Neural progenitor cell (in vitro differentiated cells): ENCODE results near the gene ATXN1. TPM values are rescaled to one million over a fixed set of nuclear protein-coding genes. Genes with fewer than 3 reads are reported as not detected.

ENCODE experiments used
- DNase-seq: peaks from one replicate; pipeline ENCODE4 v3.0.0-alpha.2; 2016; ENCODE audit warnings: low spot score
- H2AFZ ChIP-seq: fragments of 200-600 bp; sonication (generic); replicated peaks from 2 replicates; pipeline ENCODE4 v1.6.1; 2016; ENCODE audit warnings: antibody characterized with exemption
- H3F3A ChIP-seq: fragments of 200-600 bp; sonication (generic); 2 replicates; pipeline ENCODE4 v1.6.1; 2016; ENCODE audit warnings: antibody characterized with exemption, low read depth
- H3K27ac ChIP-seq: fragments of 200-600 bp; sonication (generic); 2 replicates; pipeline ENCODE4 v1.5.1; 2016; ENCODE audit warnings: mild to moderate bottlenecking
- H3K27me3 ChIP-seq: fragments of 200-600 bp; sonication (generic); 2 replicates; pipeline ENCODE4 v1.6.1; 2016; ENCODE audit warnings: mild to moderate bottlenecking, moderate library complexity
- H3K36me3 ChIP-seq: fragments of 200-600 bp; sonication (generic); 2 replicates; pipeline ENCODE4 v1.5.1; 2016
- H3K4me1 ChIP-seq: fragments of 200-600 bp; sonication (generic); 2 replicates; pipeline ENCODE4 v1.6.1; 2016; ENCODE audit warnings: mixed run types
- H3K4me2 ChIP-seq: fragments of 200-600 bp; sonication (generic); 2 replicates; pipeline ENCODE4 v1.6.1; 2016
- H3K4me3 ChIP-seq: fragments of 200-600 bp; sonication (generic); 2 replicates; pipeline ENCODE4 v1.5.1; 2016
- H3K79me2 ChIP-seq: fragments of 200-600 bp; sonication (generic); 2 replicates; pipeline ENCODE4 v1.6.1; 2016; ENCODE audit warnings: low read depth
- H3K9ac ChIP-seq: fragments of 200-600 bp; sonication (generic); 2 replicates; pipeline ENCODE4 v1.6.1; 2016
- H3K9me3 ChIP-seq: fragments of 200-600 bp; sonication (generic); 2 replicates; pipeline ENCODE4 v1.5.1; 2016; ENCODE audit warnings: low read depth
- H4K20me1 ChIP-seq: fragments of 200-600 bp; sonication (generic); 2 replicates; pipeline ENCODE4 v1.6.1; 2016; ENCODE audit warnings: low read depth
- H3K27ac Mint-ChIP-seq: 3 replicates; pipeline ENCODE4 v1.8.0; 2021; ENCODE audit warnings: mixed read lengths
- H3K27me3 Mint-ChIP-seq: 2 replicates; pipeline ENCODE4 v1.8.0; 2022; ENCODE audit warnings: low read depth, mild to moderate bottlenecking, inconsistent platforms, moderate library complexity, mixed read lengths; ENCODE audit not compliant: insufficient read depth
- H3K36me3 Mint-ChIP-seq: 3 replicates; pipeline ENCODE4 v1.8.0; 2021; ENCODE audit warnings: mixed read lengths
- H3K4me1 Mint-ChIP-seq: 3 replicates; pipeline ENCODE4 v1.8.0; 2021; ENCODE audit warnings: mixed read lengths
- H3K4me3 Mint-ChIP-seq: 3 replicates; pipeline ENCODE4 v1.8.0; 2021; ENCODE audit warnings: mild to moderate bottlenecking, moderate library complexity, mixed read lengths
- H3K9me3 Mint-ChIP-seq: 3 replicates; pipeline ENCODE4 v1.8.0; 2020; ENCODE audit warnings: mixed read lengths
- EZH2 ChIP-seq: fragments of 200-600 bp; sonication (generic); IDR thresholded peaks from 2 replicates; pipeline ENCODE4 v1.6.1; 2017; ENCODE audit warnings: antibody characterized with exemption, mild to moderate bottlenecking, moderate library complexity
- EZH2phosphoT487 ChIP-seq: fragments of 200-600 bp; sonication (generic); IDR thresholded peaks from 2 replicates; pipeline ENCODE4 v1.6.1; 2017; ENCODE audit warnings: antibody characterized with exemption
- total RNA-seq: library from RNA; depleted of rRNA; stranded (reverse); fragments of >200 nt; gene quantifications from 2 replicates; pipeline ENCODE4 v1.2.3, GENCODE V29; 2015; ENCODE audit warnings: low replicate concordance
- TF ChIP-seq, protein P1 (sequence below): fragments of 200-600 bp; sonication (generic); IDR thresholded peaks from 2 replicates; pipeline ENCODE4 v1.5.1; 2017; ENCODE audit warnings: antibody characterized with exemption, mild to moderate bottlenecking

The ATXN1 gene
- total RNA-seq, 1 donor from 2014 or later, result 3.6 TPM

- Mint-ChIP-seq H3K36me3 (no peaks in the 10 kb centered on the region), H3K4me3 (no peak overlapping the region), H3K27ac (peak overlapping the region; percentile 57), H3K9me3 (no peaks in the 10 kb centered on the region), H3K4me1 (peaks cover 23% of the 10 kb centered on the region), H3K27me3 (peaks cover 12% of the 10 kb centered on the region)
- DNase-seq, result peak; percentile 84
- no peaks in the 10 kb centered on the region for H3K36me3 ChIP-seq
- peaks cover 6% of the 10 kb centered on the region for H3K4me1 ChIP-seq
- H2AFZ ChIP-seq, result no peak overlapping the region
- H3F3A ChIP-seq, result peaks cover 7% of the 10 kb centered on the region
- peak overlapping the region; percentile 37 for H3K4me2 ChIP-seq
- no peaks in the 10 kb centered on the region for H3K79me2 ChIP-seq
- H3K9ac ChIP-seq, result no peak overlapping the region
- no peaks in the 10 kb centered on the region for H3K9me3 ChIP-seq
- no peak for TF ChIP-seq EZH2
- TF ChIP-seq, protein P1, sequence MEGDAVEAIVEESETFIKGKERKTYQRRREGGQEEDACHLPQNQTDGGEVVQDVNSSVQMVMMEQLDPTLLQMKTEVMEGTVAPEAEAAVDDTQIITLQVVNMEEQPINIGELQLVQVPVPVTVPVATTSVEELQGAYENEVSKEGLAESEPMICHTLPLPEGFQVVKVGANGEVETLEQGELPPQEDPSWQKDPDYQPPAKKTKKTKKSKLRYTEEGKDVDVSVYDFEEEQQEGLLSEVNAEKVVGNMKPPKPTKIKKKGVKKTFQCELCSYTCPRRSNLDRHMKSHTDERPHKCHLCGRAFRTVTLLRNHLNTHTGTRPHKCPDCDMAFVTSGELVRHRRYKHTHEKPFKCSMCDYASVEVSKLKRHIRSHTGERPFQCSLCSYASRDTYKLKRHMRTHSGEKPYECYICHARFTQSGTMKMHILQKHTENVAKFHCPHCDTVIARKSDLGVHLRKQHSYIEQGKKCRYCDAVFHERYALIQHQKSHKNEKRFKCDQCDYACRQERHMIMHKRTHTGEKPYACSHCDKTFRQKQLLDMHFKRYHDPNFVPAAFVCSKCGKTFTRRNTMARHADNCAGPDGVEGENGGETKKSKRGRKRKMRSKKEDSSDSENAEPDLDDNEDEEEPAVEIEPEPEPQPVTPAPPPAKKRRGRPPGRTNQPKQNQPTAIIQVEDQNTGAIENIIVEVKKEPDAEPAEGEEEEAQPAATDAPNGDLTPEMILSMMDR, result peak; percentile 64
- H3K27me3 ChIP-seq, result no peaks in the 10 kb centered on the region
- no peak overlapping the region for H3K27ac ChIP-seq
- no peak overlapping the region for H3K4me3 ChIP-seq
- H4K20me1 ChIP-seq, result no peaks in the 10 kb centered on the region
These were observed 483.9 kb downstream of the ATXN1 start for GRCh38 chr6:16277101-16277981.

DNA sequence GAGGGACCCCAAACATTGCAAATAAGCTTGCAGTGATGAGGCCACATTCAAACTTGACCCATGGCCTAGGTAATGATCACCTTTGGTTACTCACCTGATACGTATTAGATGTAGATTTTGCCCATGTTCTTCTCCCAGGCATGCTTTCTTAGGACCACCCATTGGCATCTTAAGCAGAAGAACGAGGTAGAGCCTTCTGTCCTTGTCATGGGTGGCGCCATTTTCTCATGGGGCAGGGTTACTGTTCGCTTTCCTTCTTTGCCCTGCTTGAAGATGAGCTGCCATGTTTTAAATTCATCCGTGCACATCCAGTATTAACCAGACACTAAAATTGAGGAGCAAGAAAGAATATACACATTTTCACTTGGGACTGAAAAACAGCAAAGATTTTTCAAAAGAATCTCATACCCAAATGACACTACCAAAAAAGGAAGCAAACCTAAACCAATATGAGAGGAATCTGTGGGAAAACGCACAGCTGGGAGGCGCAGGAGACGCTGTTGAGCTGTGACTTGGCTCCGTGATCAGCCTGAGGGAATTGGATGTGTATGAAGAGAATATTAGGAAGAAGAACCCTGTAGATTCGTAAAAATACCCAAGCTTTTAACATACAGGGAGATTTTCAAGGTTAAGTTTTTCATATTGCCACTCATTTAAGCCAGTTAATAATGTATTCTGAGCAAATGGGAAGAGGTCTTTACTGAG lies 486.2 kb downstream of the ATXN1 start:
- H3K79me2 ChIP-seq, result no peaks in the 10 kb centered on the region

DNA sequence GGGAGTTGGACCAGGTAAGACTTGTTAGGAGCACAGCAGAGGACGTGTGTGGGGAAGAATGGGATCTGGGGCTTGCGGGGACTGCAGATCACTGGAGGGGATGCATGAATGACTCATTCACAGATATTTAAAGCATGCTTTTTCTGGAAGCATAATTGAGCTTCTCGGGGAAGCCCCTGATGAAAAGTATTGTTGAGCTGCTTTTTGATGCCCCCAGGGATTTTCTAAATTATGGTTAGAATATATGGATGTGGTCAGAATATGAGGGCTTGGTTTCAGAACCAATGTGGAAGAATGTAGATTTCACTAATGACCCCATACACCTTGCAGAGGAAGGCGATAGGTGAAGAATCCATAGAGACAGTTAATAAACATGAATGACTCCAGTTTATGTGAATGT lies 486.8 kb downstream of the ATXN1 start:
- no peak overlapping the region for H3K9ac ChIP-seq
- Mint-ChIP-seq H3K36me3 (no peaks in the 10 kb centered on the region), H3K4me3 (no peak overlapping the region), H3K27ac (no peak overlapping the region), H3K9me3 (no peaks in the 10 kb centered on the region), H3K4me1 (peaks cover 23% of the 10 kb centered on the region), H3K27me3 (peaks cover 20% of the 10 kb centered on the region)
- H4K20me1 ChIP-seq, result no peaks in the 10 kb centered on the region
- no peak for TF ChIP-seq EZH2phosphoT487
- no peak for DNase-seq
- H3K79me2 ChIP-seq, result no peaks in the 10 kb centered on the region
- H3K27me3 ChIP-seq, result no peaks in the 10 kb centered on the region
- no peak overlapping the region for H3K4me2 ChIP-seq
- peaks cover 7% of the 10 kb centered on the region for H3F3A ChIP-seq
- no peaks in the 10 kb centered on the region for H3K36me3 ChIP-seq
- H3K27ac ChIP-seq, result no peak overlapping the region
- peaks cover 6% of the 10 kb centered on the region for H3K4me1 ChIP-seq
- H3K9me3 ChIP-seq, result no peaks in the 10 kb centered on the region
- no peak overlapping the region for H3K4me3 ChIP-seq
- H2AFZ ChIP-seq, result no peak overlapping the region

More for the DNA sequence above, 486.2 kb downstream of the ATXN1 start:
- no peak overlapping the region for H3K4me3 Mint-ChIP-seq
- no peaks in the 10 kb centered on the region for H3K36me3 ChIP-seq
- no peak overlapping the region for H3K27ac ChIP-seq
- peaks cover 23% of the 10 kb centered on the region for H3K4me1 Mint-ChIP-seq
- no peak overlapping the region for H3K4me2 ChIP-seq
- no peak overlapping the region for H3K27ac Mint-ChIP-seq
- no peak for TF ChIP-seq EZH2
- TF ChIP-seq, protein P1, result no peak
- no peak for TF ChIP-seq EZH2phosphoT487
- H3K9me3 Mint-ChIP-seq, result no peaks in the 10 kb centered on the region
- H3K9me3 ChIP-seq, result no peaks in the 10 kb centered on the region
- H3K4me1 ChIP-seq, result peaks cover 6% of the 10 kb centered on the region
- no peak overlapping the region for H3K9ac ChIP-seq
- peaks cover 16% of the 10 kb centered on the region for H3K27me3 Mint-ChIP-seq
- H4K20me1 ChIP-seq, result no peaks in the 10 kb centered on the region
- DNase-seq, result no peak
- H3K4me3 ChIP-seq, result no peak overlapping the region
- peaks cover 7% of the 10 kb centered on the region for H3F3A ChIP-seq
- H2AFZ ChIP-seq, result no peak overlapping the region
- H3K27me3 ChIP-seq, result no peaks in the 10 kb centered on the region
- H3K36me3 Mint-ChIP-seq, result no peaks in the 10 kb centered on the region

DNA sequence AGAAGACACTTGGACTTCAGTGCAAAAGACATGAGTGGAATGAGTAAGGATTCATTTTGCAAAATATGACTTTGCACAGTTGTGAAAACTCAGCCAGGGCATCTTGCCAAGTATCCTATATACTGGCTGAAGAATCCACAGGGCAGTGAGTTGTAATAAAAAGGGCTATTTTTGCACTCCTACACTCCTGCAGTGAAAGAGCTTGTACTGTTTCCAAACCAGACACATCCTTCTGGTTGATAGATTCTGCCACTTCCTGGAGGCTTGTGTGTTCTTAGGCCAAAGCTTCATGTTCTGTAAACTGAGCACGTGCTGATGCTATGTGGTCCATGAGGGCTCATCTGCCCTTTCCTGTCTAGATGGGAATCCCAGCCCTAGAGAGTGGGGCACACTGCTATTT lies 488.0 kb downstream of the ATXN1 start:
- Histone ChIP-seq H3K4me3 (no peak overlapping the region), H3K4me1 (peaks cover 6% of the 10 kb centered on the region), H2AFZ (no peak overlapping the region), H3K27me3 (no peaks in the 10 kb centered on the region), H3K9me3 (no peaks in the 10 kb centered on the region), H3K79me2 (no peaks in the 10 kb centered on the region), H3F3A (peaks cover 7% of the 10 kb centered on the region), H4K20me1 (no peaks in the 10 kb centered on the region), H3K4me2 (no peak overlapping the region), H3K27ac (no peak overlapping the region), H3K9ac (no peak overlapping the region), H3K36me3 (no peaks in the 10 kb centered on the region)
- no peak overlapping the region for H3K27ac Mint-ChIP-seq
- peaks cover 17% of the 10 kb centered on the region for H3K27me3 Mint-ChIP-seq
- no peak for DNase-seq
- TF ChIP-seq EZH2 (no peak), EZH2phosphoT487 (no peak)
- TF ChIP-seq, protein P1, result no peak
- H3K9me3 Mint-ChIP-seq, result no peaks in the 10 kb centered on the region
- peaks cover 22% of the 10 kb centered on the region for H3K4me1 Mint-ChIP-seq
- no peak overlapping the region for H3K4me3 Mint-ChIP-seq
- H3K36me3 Mint-ChIP-seq, result no peaks in the 10 kb centered on the region
